Spleen (tissue), 11 donors: ENCODE measurements around the gene DHX34. TPM values are rescaled to one million over a fixed set of nuclear protein-coding genes. Genes with fewer than 3 reads are reported as not detected.
A peak's percentile ranks its signal among the peaks of the same experiment; 100 is the strongest.

Experiments
- DNase-seq: peaks from one replicate; pipeline ENCODE4 v3.0.0-alpha.2; 2020
- H3K27ac ChIP-seq, 8 donors: fragments of 200-600 bp; sonication (generic) in 7 of 8; 1 replicate in 4 of 8; 2 replicates in 4 of 8; pipeline versions ENCODE4 v1.5.0 to v1.8.0; 2016 to 2021; ENCODE audit warnings: inconsistent platforms in 4 of 8, mild to moderate bottlenecking in 4 of 8, moderate library complexity in 1 of 8
- H3K27me3 ChIP-seq, 7 donors: fragments of 200-600 bp; sonication (generic) in 6 of 7; replicated peaks in 1 of 7; 1 replicate in 4 of 7; 2 replicates in 3 of 7; pipeline versions ENCODE4 v1.5.0 to v1.8.0; 2016 to 2021; ENCODE audit warnings: inconsistent platforms in 3 of 7, mild to moderate bottlenecking in 1 of 7
- H3K36me3 ChIP-seq, 6 donors: fragments of 200-600 bp; sonication (generic) in 5 of 6; 1 replicate in 4 of 6; 2 replicates in 2 of 6; pipeline versions ENCODE4 v1.5.0 to v1.8.0; 2016 to 2021; ENCODE audit warnings: inconsistent platforms in 2 of 6
- H3K4me1 ChIP-seq, 6 donors: fragments of 200-600 bp; sonication (generic) in 5 of 6; 1 replicate in 3 of 6; 2 replicates in 3 of 6; pipeline versions ENCODE4 v1.5.0 to v1.8.0; 2016 to 2021; ENCODE audit warnings: inconsistent platforms in 3 of 6
- H3K4me3 ChIP-seq, 8 donors: fragments of 200-600 bp; sonication (generic) in 7 of 8; 1 replicate in 4 of 8; 2 replicates in 4 of 8; pipeline versions ENCODE4 v1.5.0 to v1.8.0; 2016 to 2021; ENCODE audit warnings: inconsistent platforms in 4 of 8, mild to moderate bottlenecking in 4 of 8, moderate library complexity in 2 of 8
- H3K9me3 ChIP-seq, 8 donors: fragments of 200-600 bp; sonication (generic) in 7 of 8; 1 replicate in 4 of 8; 2 replicates in 4 of 8; pipeline versions ENCODE4 v1.5.0 to v1.8.0; 2016 to 2021; ENCODE audit warnings: inconsistent platforms in 4 of 8
- POLR2A ChIP-seq, 3 donors: fragments of 450-650 bp; IDR thresholded peaks; one replicate each; pipeline ENCODE4 v1.5.1; 2017; ENCODE audit warnings: antibody characterized with exemption in 3 of 3, mild to moderate bottlenecking in 1 of 3
- POLR2AphosphoS5 ChIP-seq, 3 donors: sonication (generic); formaldehyde crosslinking; IDR thresholded peaks; one replicate each; pipeline ENCODE4 v1.5.1; 2017; ENCODE audit warnings: antibody characterized with exemption in 3 of 3
- WGBS, 5 donors: extraction: QIAGEN DNeasy Blood & Tissue Kit in 3 of 5; methylation state at CpG; one replicate each; pipeline versions ENCODE4 v1.1.5 to v1.1.7; 2013 to 2018; 5-methylcytosine and 5-hydroxymethylcytosine counted together
- intact Hi-C: fragments of 100-400 bp; cut with DNase I; formaldehyde crosslinking; loops from one replicate; pipeline ENCODE4 v1.15.0; 2023; ENCODE audit warnings: low total_unique reads
- polyA plus RNA-seq, 3 donors: library from polyadenylated mRNA; stranded (reverse); fragments of 200-250 nt; gene quantifications; one replicate each; pipeline ENCODE4 v1.2.1, GENCODE V29; 2013
- total RNA-seq, 7 donors: library from RNA; depleted of rRNA in 3 of 7; stranded (reverse); fragments of >200 nt in 3 of 7; fragmentation: NEBNext Ultra II Directional in 4 of 7; extraction: Animal tissue kit (Norgen Biotek cat#: 25700) in 4 of 7; gene quantifications; one replicate each; pipeline versions ENCODE4 v1.1.0 to v1.2.1, GENCODE V29; 2016 to 2021
- TF ChIP-seq, protein P1 (sequence below), 11 experiments: fragments of 200-600 bp in 7 of 11; fragments of 450-650 bp in 4 of 11; sonication (generic) in 4 of 11; IDR thresholded peaks in 8 of 11; conservative IDR thresholded peaks in 3 of 11; 1 replicate in 7 of 11; 2 replicates in 4 of 11; pipeline versions ENCODE4 v1.4.0 to v1.8.0; 2016 to 2021; ENCODE audit warnings: antibody characterized with exemption in 11 of 11, inconsistent platforms in 4 of 11, mild to moderate bottlenecking in 1 of 11
- donor health status: healthy with polysubstance abuse.
- donor health status: DM: no; HTN: no; CAD: no; lungs with moderate emphysema.
- donor health status: DM: no; HTN: no; CAD: no.
- donor health status: Bipolar disorder and iron deficiency.
- donor health status: healthy.
- donor health status: DM: no; HTN: no; CAD: no.
- donor health status: DM: yes; HTN: yes; CAD: no.

The DHX34 gene
- total and polyA plus RNA-seq, 10 donors = 8.4 to 34.8 (median 22.5) TPM

DNA sequence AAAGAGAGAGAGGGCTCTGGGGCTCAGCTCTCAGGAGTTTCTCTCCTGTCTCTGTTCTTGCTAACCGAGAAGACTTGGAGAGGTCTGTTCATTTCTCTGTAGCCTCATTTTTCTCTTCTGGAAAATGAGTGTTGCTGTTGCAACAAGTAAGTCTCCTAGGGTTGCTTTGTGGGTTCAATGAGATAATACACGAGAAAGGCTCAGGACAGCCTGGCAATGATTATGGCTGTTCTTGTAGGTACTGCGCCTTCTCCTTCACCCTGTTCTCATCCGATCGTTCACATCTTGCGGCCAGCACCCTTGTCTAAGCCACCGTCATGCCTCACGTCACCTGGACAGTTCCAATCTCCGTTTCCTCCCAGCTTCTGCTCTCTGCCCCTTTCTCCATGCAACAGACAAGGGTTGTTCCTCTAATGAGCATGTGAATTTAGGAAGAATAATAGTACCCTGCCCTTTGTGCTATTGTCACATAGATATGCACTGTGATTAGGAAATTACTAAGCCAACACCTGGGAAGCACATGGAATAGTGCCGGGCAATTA, 35.3 kb upstream of the DHX34 start:
- peak overlapping the region in 7 of 8 donors; percentile 59 to 93 (median 85) for H3K27ac ChIP-seq
- H3K4me1 ChIP-seq = peaks cover 0 to 49% (median 3%) of the 10 kb centered on the region in 6 donors
- DNase-seq = no peak
- 74 to 91% (median 81%) methylated on average over 10 of the region's 10 CpGs for WGBS, 5 donors
- peak overlapping the region in 3 of 8 donors; percentile 27 to 68 (median 31) for H3K4me3 ChIP-seq
- H3K36me3 ChIP-seq = peaks cover 0 to 17% (median 0%) of the 10 kb centered on the region in 6 donors
- intact Hi-C loops = no loop called here
- TF ChIP-seq POLR2A (IDR thresholded peaks at IDR 0.05) (no peak), POLR2AphosphoS5 (IDR thresholded peaks at IDR 0.05) (peak in 1 of 3 donors; percentile 69)
- TF ChIP-seq, protein P1, sequence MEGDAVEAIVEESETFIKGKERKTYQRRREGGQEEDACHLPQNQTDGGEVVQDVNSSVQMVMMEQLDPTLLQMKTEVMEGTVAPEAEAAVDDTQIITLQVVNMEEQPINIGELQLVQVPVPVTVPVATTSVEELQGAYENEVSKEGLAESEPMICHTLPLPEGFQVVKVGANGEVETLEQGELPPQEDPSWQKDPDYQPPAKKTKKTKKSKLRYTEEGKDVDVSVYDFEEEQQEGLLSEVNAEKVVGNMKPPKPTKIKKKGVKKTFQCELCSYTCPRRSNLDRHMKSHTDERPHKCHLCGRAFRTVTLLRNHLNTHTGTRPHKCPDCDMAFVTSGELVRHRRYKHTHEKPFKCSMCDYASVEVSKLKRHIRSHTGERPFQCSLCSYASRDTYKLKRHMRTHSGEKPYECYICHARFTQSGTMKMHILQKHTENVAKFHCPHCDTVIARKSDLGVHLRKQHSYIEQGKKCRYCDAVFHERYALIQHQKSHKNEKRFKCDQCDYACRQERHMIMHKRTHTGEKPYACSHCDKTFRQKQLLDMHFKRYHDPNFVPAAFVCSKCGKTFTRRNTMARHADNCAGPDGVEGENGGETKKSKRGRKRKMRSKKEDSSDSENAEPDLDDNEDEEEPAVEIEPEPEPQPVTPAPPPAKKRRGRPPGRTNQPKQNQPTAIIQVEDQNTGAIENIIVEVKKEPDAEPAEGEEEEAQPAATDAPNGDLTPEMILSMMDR (IDR thresholded peaks at IDR 0.05 in 8 of 11, conservative IDR thresholded peaks at IDR 0.05 in 3 of 11) = no peak
- no peaks in the 10 kb centered on the region for H3K9me3 ChIP-seq
- peaks cover 0 to 67% (median 0%) of the 10 kb centered on the region in 7 donors for H3K27me3 ChIP-seq

DNA sequence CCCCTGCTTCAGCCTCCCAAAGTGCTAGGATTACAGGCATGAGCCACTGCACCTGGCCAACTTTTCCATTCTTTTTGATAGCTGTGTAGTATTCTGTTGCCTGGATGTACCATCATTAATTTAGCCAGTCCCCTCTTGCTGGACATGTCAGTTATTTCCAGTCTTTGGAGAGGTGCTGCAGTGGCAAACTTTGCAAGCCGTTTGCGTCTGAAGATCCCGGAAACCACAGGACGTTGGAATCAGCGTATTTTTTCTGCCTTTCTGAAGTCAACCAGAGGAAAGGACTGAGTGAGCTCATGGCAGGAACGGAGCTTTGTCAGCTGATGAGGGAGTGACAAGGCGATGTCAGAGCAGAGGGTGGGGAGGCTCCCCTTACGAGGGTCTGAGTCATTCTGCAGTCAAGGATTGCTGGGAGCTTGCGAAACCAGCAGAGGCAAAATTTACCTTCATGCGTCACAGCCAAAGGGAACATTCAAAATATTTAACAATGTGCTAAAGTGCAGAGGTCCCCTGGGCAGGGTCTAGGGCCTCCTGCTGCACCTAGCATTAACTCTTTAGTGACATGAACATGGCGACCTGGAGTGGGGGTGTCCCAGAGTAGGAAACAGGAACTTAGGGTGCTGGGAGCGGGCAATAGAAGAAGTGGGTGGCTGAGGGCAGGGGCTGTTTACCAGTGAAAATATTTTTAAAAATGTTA, 33.8 kb upstream of the DHX34 start:
- intact Hi-C loops = no loop called here
- Histone ChIP-seq H3K27ac (peak overlapping the region in 7 of 8 donors; percentile 59 to 93 (median 85)), H3K4me1 (peaks cover 0 to 52% (median 3%) of the 10 kb centered on the region in 6 donors), H3K4me3 (peak overlapping the region in 1 of 8 donors; percentile 68), H3K27me3 (peaks cover 0 to 69% (median 3%) of the 10 kb centered on the region in 7 donors), H3K9me3 (no peaks in the 10 kb centered on the region), H3K36me3 (peaks cover 0 to 31% (median 0%) of the 10 kb centered on the region in 6 donors)
- peak; percentile 84 for DNase-seq
- TF ChIP-seq POLR2AphosphoS5 (IDR thresholded peaks at IDR 0.05) (peak; percentile 33 to 94 (median 64)), POLR2A (IDR thresholded peaks at IDR 0.05) (no peak)
- TF ChIP-seq, protein P1 (IDR thresholded peaks at IDR 0.05 in 8 of 11, conservative IDR thresholded peaks at IDR 0.05 in 3 of 11) = no peak
- 23 to 42% (median 36%) methylated on average over 12 of the region's 12 CpGs for WGBS, 5 donors

DNA sequence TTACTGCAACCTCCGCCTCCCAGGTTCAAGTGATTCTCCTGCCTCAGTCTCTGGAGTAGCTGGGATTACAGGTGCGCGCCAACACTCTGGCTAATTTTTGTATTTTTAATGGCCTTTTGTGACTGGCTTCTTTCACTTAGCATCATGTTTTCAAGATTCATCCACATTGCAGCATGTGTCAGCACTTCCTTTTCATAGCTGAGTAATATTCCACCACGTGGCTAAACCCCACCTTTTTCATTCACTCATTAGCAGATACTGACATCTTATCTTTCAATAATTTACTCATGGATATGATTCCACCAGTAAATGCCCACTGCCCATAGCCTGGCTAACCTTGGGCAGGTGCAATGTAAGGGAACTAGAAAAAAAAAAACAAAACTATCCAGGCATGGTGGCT, 32.6 kb upstream of the DHX34 start:
- Histone ChIP-seq H3K4me1 (peaks cover 0 to 52% (median 3%) of the 10 kb centered on the region in 6 donors), H3K36me3 (peaks cover 0 to 43% (median 2%) of the 10 kb centered on the region in 6 donors), H3K27me3 (peaks cover 0 to 63% (median 6%) of the 10 kb centered on the region in 7 donors), H3K9me3 (peaks cover 0 to 2% (median 0%) of the 10 kb centered on the region in 8 donors), H3K4me3 (peak overlapping the region in 1 of 8 donors; percentile 68), H3K27ac (peak overlapping the region in 4 of 8 donors; percentile 76 to 93 (median 86))
- WGBS, 5 donors = 78 to 91% (median 87%) methylated on average over 4 of the region's 4 CpGs
- peak in 1 of 3 donors; percentile 7 for TF ChIP-seq POLR2AphosphoS5 (IDR thresholded peaks at IDR 0.05)
- TF ChIP-seq POLR2A (IDR thresholded peaks at IDR 0.05) = no peak
- intact Hi-C loops = no loop called here
- DNase-seq = no peak

DNA sequence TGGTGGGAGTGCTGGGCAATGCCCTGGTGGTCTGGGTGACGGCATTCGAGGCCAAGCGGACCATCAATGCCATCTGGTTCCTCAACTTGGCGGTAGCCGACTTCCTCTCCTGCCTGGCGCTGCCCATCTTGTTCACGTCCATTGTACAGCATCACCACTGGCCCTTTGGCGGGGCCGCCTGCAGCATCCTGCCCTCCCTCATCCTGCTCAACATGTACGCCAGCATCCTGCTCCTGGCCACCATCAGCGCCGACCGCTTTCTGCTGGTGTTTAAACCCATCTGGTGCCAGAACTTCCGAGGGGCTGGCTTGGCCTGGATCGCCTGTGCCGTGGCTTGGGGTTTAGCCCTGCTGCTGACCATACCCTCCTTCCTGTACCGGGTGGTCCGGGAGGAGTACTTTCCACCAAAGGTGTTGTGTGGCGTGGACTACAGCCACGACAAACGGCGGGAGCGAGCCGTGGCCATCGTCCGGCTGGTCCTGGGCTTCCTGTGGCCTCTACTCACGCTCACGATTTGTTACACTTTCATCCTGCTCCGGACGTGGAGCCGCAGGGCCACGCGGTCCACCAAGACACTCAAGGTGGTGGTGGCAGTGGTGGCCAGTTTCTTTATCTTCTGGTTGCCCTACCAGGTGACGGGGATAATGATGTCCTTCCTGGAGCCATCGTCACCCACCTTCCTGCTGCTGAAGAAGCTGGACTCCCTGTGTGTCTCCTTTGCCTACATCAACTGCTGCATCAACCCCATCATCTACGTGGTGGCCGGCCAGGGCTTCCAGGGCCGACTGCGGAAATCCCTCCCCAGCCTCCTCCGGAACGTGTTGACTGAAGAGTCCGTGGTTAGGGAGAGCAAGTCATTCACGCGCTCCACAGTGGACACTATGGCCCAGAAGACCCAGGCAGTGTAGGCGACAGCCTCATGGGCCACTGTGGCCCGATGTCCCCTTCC, 28.9 kb upstream of the DHX34 start:
- WGBS, 5 donors = 86 to 92% (median 89%) methylated on average over 44 to 46 of the region's 46 CpGs
- Histone ChIP-seq H3K27ac (peak overlapping the region in 1 of 8 donors; percentile 86), H3K9me3 (peaks cover 0 to 5% (median 0%) of the 10 kb centered on the region in 8 donors), H3K4me1 (peaks cover 0 to 41% (median 8%) of the 10 kb centered on the region in 6 donors), H3K4me3 (no peak overlapping the region), H3K36me3 (peaks cover 0 to 40% (median 2%) of the 10 kb centered on the region in 6 donors), H3K27me3 (peaks cover 0 to 61% (median 6%) of the 10 kb centered on the region in 7 donors)
- intact Hi-C loops = no loop called here
- DNase-seq = no peak
- TF ChIP-seq, protein P1 (IDR thresholded peaks at IDR 0.05 in 8 of 11, conservative IDR thresholded peaks at IDR 0.05 in 3 of 11) = no peak
- TF ChIP-seq POLR2AphosphoS5 (IDR thresholded peaks at IDR 0.05) (peak; percentile 12 to 69 (median 55)), POLR2A (IDR thresholded peaks at IDR 0.05) (no peak)
